ENCODE measurements around the gene NFYC. TPM values are rescaled to one million over a fixed set of nuclear protein-coding genes. Genes with fewer than 3 reads are reported as not detected.

Gene NFYC
- total RNA-seq, 1 experiment from 2014 or later = 63.3 TPM

GRCh38 chr1:40787737-40788560 lies 96.4 kb downstream of the NFYC start:
- ChIA-PET CTCF (no interaction called here), POLR2A (no interaction called here), RAD21 (ENCODE audit: low non-redundant PET in 1 of 2, low total read pairs in 2 of 2, uncharacterized antibody in 2 of 2, unreplicated experiment in 2 of 2) (no interaction called here)
- TF ChIP-seq, protein P1, sequence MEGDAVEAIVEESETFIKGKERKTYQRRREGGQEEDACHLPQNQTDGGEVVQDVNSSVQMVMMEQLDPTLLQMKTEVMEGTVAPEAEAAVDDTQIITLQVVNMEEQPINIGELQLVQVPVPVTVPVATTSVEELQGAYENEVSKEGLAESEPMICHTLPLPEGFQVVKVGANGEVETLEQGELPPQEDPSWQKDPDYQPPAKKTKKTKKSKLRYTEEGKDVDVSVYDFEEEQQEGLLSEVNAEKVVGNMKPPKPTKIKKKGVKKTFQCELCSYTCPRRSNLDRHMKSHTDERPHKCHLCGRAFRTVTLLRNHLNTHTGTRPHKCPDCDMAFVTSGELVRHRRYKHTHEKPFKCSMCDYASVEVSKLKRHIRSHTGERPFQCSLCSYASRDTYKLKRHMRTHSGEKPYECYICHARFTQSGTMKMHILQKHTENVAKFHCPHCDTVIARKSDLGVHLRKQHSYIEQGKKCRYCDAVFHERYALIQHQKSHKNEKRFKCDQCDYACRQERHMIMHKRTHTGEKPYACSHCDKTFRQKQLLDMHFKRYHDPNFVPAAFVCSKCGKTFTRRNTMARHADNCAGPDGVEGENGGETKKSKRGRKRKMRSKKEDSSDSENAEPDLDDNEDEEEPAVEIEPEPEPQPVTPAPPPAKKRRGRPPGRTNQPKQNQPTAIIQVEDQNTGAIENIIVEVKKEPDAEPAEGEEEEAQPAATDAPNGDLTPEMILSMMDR (IDR thresholded peaks at IDR 0.05 in 2 of 3, conservative IDR thresholded peaks at IDR 0.05 in 1 of 3; ENCODE audit: borderline replicate concordance in 1 of 3, insufficient read depth in 1 of 3, low read depth in 2 of 3, low read length in 2 of 3) = no peak
- TF ChIP-seq ELF1 (IDR thresholded peaks at IDR 0.05; ENCODE audit: borderline replicate concordance, low read depth) (no peak), POLR2A (IDR thresholded peaks at IDR 0.05; ENCODE audit: borderline replicate concordance, extremely low read depth, insufficient read depth, insufficient read length) (no peak)
- Histone ChIP-seq H3K79me2 (ENCODE audit: insufficient read depth, low read length) (peaks cover 7% of the 10 kb centered on the region; the same call in 1 of the 2 replicates), H3K27me3 (ENCODE audit: insufficient read depth, low read length) (no peaks in the 10 kb centered on the region), H3K4me2 (ENCODE audit: low read length) (no peak overlapping the region), H3K4me3 (replicated peaks in 1 of 2; ENCODE audit: low read depth in 1 of 2, low read length in 2 of 2) (no peak overlapping the region), H3K4me1 (ENCODE audit: control insufficient read depth in 1 of 2, insufficient read depth in 2 of 2, low read length in 2 of 2) (peaks cover 8 to 29% of the 10 kb centered on the region in 2 experiments), H3K9me2 (ENCODE audit: insufficient read depth) (no peaks in the 10 kb centered on the region), H3K27ac (ENCODE audit: low read depth, low read length) (no peak overlapping the region), H2AFZ (ENCODE audit: low read depth, low read length, poor library complexity, severe bottlenecking) (no peak overlapping the region), H3K36me3 (ENCODE audit: control insufficient read depth in 1 of 2, insufficient read depth in 2 of 2, low read length in 2 of 2) (no peaks in the 10 kb centered on the region), H3K9ac (ENCODE audit: low read length) (no peak overlapping the region), H4K20me1 (ENCODE audit: insufficient read depth) (no peaks in the 10 kb centered on the region), H3K9me3 (ENCODE audit: control insufficient read depth in 1 of 2, insufficient read depth in 1 of 2, low read depth in 1 of 2, low read length in 2 of 2) (no peaks in the 10 kb centered on the region)
- intact Hi-C loops (cut with micrococcal nuclease) = no loop called here
- DNase-seq (ENCODE audit: low read depth, low spot score) (no peak), ATAC-seq (no peak)
- no TSS peak for BruUV-seq (replicated peaks)

DNA sequence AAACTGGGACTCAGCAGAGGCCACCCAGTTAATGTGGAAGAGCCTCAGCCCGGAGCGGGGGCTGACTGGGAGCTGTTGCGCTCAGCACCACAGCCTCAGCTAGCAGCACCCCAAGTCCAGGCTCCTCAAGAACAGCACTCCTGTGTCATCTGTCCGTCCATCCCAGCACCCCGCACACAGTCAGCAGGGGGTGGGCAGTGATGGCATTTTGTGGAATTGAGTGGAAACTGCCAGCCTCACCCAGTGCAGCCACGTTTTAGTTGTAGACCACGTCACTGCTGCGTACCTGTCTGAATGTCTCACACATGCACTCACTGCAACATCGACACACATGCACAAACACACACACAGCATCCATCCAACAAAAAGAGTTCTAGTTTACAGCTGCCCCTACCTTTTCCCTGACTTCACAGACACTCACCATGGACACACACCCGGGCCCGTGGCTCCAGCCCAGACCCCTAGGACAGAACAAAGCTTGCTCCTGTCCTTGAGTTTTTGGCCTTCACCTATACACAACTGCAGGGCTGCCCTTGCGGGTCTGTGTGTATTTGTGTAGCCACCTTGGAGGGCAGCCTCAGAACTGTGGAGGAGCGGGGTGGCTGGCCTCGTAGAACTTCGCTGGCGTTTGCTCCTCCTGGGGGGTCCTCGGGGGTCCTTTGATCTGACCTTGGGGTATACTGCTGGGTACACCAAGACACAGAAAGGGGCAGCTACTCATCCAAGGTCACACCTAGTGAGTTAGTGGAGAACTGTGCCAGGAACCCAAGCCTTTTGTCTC lies 97.2 kb downstream of the NFYC start:
- CTCF ChIA-PET = no interaction called here
- no peak overlapping the region for H2AFZ ChIP-seq (ENCODE audit: low read depth, low read length, poor library complexity, severe bottlenecking)
- TF ChIP-seq TCF7L2 (IDR thresholded peaks at IDR 0.05; ENCODE audit: borderline replicate concordance, extremely low read depth, insufficient read depth, insufficient read length) (no peak), ZFX (IDR thresholded peaks at IDR 0.05) (no peak), RAD21 (IDR thresholded peaks at IDR 0.05; ENCODE audit: low read depth) (no peak), ZNF274 (IDR thresholded peaks at IDR 0.05; ENCODE audit: low read depth, low read length) (no peak)

More for the DNA sequence above, 97.2 kb downstream of the NFYC start:
- H3K27me3 ChIP-seq (ENCODE audit: insufficient read depth, low read length) = no peaks in the 10 kb centered on the region
- no peak overlapping the region for H3K4me2 ChIP-seq (ENCODE audit: low read length)
- no peak overlapping the region for H3K9ac ChIP-seq (ENCODE audit: low read length)
- H3K4me3 ChIP-seq (replicated peaks in 1 of 2; ENCODE audit: low read depth in 1 of 2, low read length in 2 of 2) = no peak overlapping the region
- RAD21 ChIA-PET (ENCODE audit: low non-redundant PET in 1 of 2, low total read pairs in 2 of 2, uncharacterized antibody in 2 of 2, unreplicated experiment in 2 of 2) = no interaction called here
- H3K4me1 ChIP-seq (ENCODE audit: control insufficient read depth in 1 of 2, insufficient read depth in 2 of 2, low read length in 2 of 2) = peaks cover 3 to 23% of the 10 kb centered on the region in 2 experiments; a peak in 3 of 4 replicates
- ATAC-seq = no peak
- no peaks in the 10 kb centered on the region for H4K20me1 ChIP-seq (ENCODE audit: insufficient read depth)
- H3K27ac ChIP-seq (ENCODE audit: low read depth, low read length) = no peak overlapping the region
- no peaks in the 10 kb centered on the region for H3K9me3 ChIP-seq (ENCODE audit: control insufficient read depth in 1 of 2, insufficient read depth in 1 of 2, low read depth in 1 of 2, low read length in 2 of 2)
- intact Hi-C loops (cut with micrococcal nuclease) = no loop called here
- POLR2A ChIA-PET = no interaction called here
- peaks cover 7% of the 10 kb centered on the region; the same call in 1 of the 2 replicates for H3K79me2 ChIP-seq (ENCODE audit: insufficient read depth, low read length)
- no peaks in the 10 kb centered on the region for H3K9me2 ChIP-seq (ENCODE audit: insufficient read depth)
- DNase-seq (ENCODE audit: low read depth, low spot score) = no peak
- no peaks in the 10 kb centered on the region for H3K36me3 ChIP-seq (ENCODE audit: control insufficient read depth in 1 of 2, insufficient read depth in 2 of 2, low read length in 2 of 2)
- no TSS peak for BruUV-seq (replicated peaks)
